HEK293T (cell line): ENCODE data around the gene CKM.

ENCODE experiments used
- CTCF ChIA-PET: fragments of 350-600 bp; formaldehyde crosslinking; extraction: SDS; loops from one replicate; lab custom pipeline; 2021; ENCODE audit warnings: antibody characterized with exemption, inconsistent platforms; lab: Yijun Ruan, JAX
- POLR2A ChIA-PET: fragments of 350-600 bp; formaldehyde crosslinking; extraction: SDS; loops from one replicate; lab custom pipeline; 2020; ENCODE audit warnings: antibody characterized with exemption, inconsistent platforms; lab: Yijun Ruan, JAX
- DNase-seq: peaks from one replicate; pipeline ENCODE4 v3.0.0; 2012; ENCODE audit warnings: mixed read lengths; ENCODE audit errors: extremely low spot score
- ARNT ChIP-seq: fragments of 450-650 bp; IDR thresholded peaks from 2 replicates; pipeline ENCODE4 v1.6.1; 2017; ENCODE audit warnings: mild to moderate bottlenecking
- BHLHE40 ChIP-seq: fragments of 450-650 bp; IDR thresholded peaks from 2 replicates; pipeline ENCODE4 v1.6.1; 2016; ENCODE audit warnings: mild to moderate bottlenecking, moderate library complexity, borderline replicate concordance
- CTBP1 ChIP-seq: fragments of 450-650 bp; IDR thresholded peaks from 2 replicates; pipeline ENCODE4 v1.6.1; 2016; ENCODE audit warnings: borderline replicate concordance
- ELF4 ChIP-seq: fragments of 450-650 bp; IDR thresholded peaks from 2 replicates; pipeline ENCODE4 v1.6.1; 2017; ENCODE audit warnings: antibody characterized with exemption
- FOXA1 ChIP-seq: fragments of 450-650 bp; IDR thresholded peaks from 2 replicates; pipeline ENCODE4 v1.6.1; 2016; ENCODE audit warnings: mild to moderate bottlenecking
- FOXK2 ChIP-seq: fragments of 450-650 bp; IDR thresholded peaks from 2 replicates; pipeline ENCODE4 v1.6.1; 2016; ENCODE audit warnings: mild to moderate bottlenecking
- FOXM1 ChIP-seq: fragments of 450-650 bp; IDR thresholded peaks from 2 replicates; pipeline ENCODE4 v1.6.1; 2017; ENCODE audit warnings: mild to moderate bottlenecking, borderline replicate concordance
- HDGF ChIP-seq: fragments of 450-650 bp; IDR thresholded peaks from 2 replicates; pipeline ENCODE4 v1.6.1; 2017; ENCODE audit warnings: antibody characterized with exemption, borderline replicate concordance
- L3MBTL2 ChIP-seq: fragments of 450-650 bp; conservative IDR thresholded peaks from 2 replicates; pipeline ENCODE4 v1.6.1; 2016; ENCODE audit warnings: mild to moderate bottlenecking
- LEF1 ChIP-seq: fragments of 450-650 bp; IDR thresholded peaks from 2 replicates; pipeline ENCODE4 v1.6.1; 2017; ENCODE audit warnings: mild to moderate bottlenecking, borderline replicate concordance
- NFRKB ChIP-seq: fragments of 450-650 bp; IDR thresholded peaks from 2 replicates; pipeline ENCODE4 v1.6.1; 2016; ENCODE audit warnings: mild to moderate bottlenecking, moderate library complexity
- SP1 ChIP-seq: fragments of 450-650 bp; IDR thresholded peaks from 2 replicates; pipeline ENCODE4 v1.6.1; 2017
- SUZ12 ChIP-seq: fragments of 450-650 bp; IDR thresholded peaks from 2 replicates; pipeline ENCODE4 v1.6.1; 2016; ENCODE audit warnings: mild to moderate bottlenecking
- TARDBP ChIP-seq: fragments of 450-650 bp; IDR thresholded peaks from 2 replicates; pipeline ENCODE4 v1.6.1; 2016
- ZNF384 ChIP-seq: fragments of 450-650 bp; IDR thresholded peaks from 2 replicates; pipeline ENCODE4 v1.6.1; 2016
- TF ChIP-seq, protein P1 (sequence below): fragments of 450-650 bp; IDR thresholded peaks from 2 replicates; pipeline ENCODE4 v1.6.1; 2016

CKM gene

DNA sequence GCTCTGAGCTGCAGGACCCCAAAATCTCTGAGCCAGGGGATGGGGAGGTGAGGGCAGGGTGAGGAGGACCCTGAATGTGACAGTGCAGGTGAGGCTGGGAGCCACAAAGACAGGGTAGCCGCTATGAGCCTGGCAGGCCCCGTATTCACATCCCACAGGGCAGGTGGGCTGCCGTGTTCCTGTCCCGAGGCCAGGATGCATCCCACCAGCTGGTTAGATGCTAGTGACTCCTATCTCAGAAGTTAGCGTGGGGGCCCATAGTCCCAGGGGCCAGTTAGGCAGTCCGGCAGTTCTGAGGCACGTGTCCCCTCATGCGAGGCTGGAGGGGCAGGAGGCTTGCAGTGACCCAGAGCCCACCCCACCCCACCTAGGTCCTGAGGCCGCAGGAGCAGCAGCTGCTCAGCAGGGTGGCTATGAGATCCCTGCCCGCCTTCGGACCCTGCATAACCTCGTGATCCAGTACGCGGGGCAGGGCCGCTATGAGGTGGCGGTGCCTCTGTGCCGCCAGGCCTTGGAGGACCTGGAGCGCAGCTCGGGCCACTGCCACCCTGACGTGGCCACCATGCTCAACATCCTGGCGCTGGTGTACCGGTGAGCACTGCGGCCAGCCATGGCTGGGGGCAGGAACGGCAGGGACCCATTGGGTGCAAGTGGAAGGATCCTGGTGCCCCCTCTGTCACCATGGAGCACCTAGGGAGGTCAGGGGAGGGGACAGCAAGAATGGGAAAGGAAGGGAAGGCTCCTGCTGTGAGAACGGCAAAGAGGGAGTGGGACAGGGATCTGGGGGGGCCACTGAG is 25.1 kb upstream of the CKM start:
- TF ChIP-seq, protein P1, sequence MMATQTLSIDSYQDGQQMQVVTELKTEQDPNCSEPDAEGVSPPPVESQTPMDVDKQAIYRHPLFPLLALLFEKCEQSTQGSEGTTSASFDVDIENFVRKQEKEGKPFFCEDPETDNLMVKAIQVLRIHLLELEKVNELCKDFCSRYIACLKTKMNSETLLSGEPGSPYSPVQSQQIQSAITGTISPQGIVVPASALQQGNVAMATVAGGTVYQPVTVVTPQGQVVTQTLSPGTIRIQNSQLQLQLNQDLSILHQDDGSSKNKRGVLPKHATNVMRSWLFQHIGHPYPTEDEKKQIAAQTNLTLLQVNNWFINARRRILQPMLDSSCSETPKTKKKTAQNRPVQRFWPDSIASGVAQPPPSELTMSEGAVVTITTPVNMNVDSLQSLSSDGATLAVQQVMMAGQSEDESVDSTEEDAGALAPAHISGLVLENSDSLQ = no peak
- TF ChIP-seq FOXM1 = no peak
- no peak for TF ChIP-seq FOXA1
- no peak for TF ChIP-seq SP1
- TF ChIP-seq TARDBP = no peak
- TF ChIP-seq NFRKB = no peak
- no peak for TF ChIP-seq L3MBTL2
- no peak for TF ChIP-seq ARNT
- TF ChIP-seq CTBP1 = no peak
- no peak for TF ChIP-seq ELF4
- no peak for DNase-seq
- POLR2A ChIA-PET = no interaction called here
- CTCF ChIA-PET = no interaction called here

DNA sequence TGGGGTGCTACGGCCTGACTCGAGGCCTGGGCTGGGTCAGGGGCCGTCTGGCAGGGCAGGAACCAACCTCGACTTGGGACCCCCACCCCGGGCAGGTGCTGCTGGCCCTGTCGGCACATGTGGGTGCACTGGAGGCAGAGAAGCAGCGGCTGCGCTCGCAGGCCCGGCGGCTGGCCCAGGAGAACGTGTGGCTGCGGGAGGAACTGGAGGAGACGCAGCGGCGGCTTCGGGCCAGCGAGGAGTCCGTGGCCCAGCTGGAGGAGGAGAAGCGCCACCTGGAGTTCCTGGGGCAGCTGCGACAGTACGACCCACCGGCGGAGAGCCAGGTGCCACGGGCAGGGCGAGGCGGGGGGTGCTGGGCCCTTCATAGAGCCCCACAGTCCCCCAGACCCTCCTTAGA is 23.8 kb upstream of the CKM start:
- no peak for TF ChIP-seq FOXM1
- TF ChIP-seq TARDBP = no peak
- TF ChIP-seq FOXK2 = no peak
- no peak for TF ChIP-seq HDGF
- TF ChIP-seq SP1 = no peak
- no peak for TF ChIP-seq NFRKB
- TF ChIP-seq, protein P1 = no peak
- no peak for TF ChIP-seq LEF1
- TF ChIP-seq FOXA1 = no peak
- TF ChIP-seq SUZ12 = no peak
- no peak for TF ChIP-seq ZNF384
- no peak for TF ChIP-seq ARNT
- TF ChIP-seq ELF4 = no peak
- TF ChIP-seq L3MBTL2 = no peak
- TF ChIP-seq CTBP1 = no peak
- no peak for TF ChIP-seq BHLHE40
- CTCF ChIA-PET = no interaction called here
- POLR2A ChIA-PET = no interaction called here
- no peak for DNase-seq

DNA sequence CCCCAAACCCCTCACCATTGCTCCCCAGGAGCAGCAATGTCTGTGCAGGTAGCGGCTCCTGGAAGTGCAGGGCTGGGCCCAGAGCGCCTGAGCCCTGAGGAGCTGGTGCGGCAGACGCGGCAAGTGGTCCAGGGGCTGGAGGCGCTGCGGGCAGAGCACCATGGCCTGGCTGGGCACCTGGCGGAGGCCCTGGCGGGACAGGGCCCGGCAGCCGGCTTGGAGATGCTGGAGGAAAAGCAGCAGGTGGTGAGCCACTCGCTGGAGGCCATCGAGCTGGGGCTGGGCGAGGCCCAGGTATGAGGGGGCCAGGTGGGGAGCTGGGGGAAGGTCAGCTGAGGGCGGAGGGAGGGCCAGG is 22.8 kb upstream of the CKM start:
- TF ChIP-seq ARNT = no peak
- TF ChIP-seq LEF1 = no peak
- no peak for TF ChIP-seq CTBP1
- TF ChIP-seq SP1 = no peak
- no peak for TF ChIP-seq FOXM1
- DNase-seq = no peak
- ChIA-PET CTCF (no interaction called here), POLR2A (interaction anchor here (0.9 to 1.1 kb wide), 2 partner anchors 8 to 168 kb away, joined by 3 read pairs; no protein-coding TSS in a partner anchor)

DNA sequence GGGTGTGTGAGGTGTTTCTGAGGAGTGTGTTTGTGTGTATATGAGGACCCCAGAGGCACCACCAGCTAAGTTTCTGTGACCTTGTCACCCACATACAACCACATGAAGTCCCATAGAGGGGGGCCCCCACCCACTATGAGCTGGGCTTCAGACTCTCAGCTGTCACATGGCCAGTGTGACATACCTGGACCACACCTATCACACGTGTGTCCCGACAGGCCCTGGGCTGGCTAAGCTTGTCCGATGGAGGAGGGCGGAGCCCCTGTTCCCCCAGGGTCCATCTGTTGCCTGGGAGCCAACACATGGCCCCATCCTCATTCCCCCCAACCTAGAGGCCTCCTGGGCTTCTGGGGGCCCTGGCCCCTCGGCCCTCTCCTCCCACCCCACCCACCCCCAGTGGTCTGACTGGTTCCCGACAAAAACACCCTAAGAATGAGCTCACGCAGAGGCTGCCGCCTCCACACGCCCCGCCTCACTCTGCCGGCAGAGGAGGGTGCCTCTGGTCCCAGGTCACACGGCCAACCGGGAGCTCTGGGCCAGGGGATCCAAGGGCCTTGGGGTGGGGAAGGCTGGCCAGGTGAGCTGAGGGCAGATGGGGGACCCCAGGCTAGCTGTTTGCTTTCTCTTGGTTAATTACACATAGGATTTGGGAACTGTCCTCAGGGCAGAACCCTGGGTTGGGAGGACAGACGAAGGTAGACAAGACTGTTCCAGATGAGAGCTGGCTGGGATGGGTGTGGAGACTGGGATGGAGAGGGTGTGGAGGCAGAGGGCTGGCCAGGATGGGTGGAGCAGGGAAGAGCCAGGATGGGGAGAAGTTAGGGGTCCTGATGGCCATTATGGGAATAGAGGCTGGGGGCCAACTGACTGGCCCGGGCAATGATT is 22.2 kb upstream of the CKM start:
- no peak for DNase-seq
- ChIA-PET POLR2A (interaction anchor here (0.6 to 1.1 kb wide), 3 partner anchors 9 to 167 kb away, joined by 3 read pairs; no protein-coding TSS in a partner anchor), CTCF (no interaction called here)
- TF ChIP-seq NFRKB (no peak), L3MBTL2 (no peak), TARDBP (no peak), LEF1 (no peak), ELF4 (no peak), HDGF (no peak), SP1 (no peak), FOXK2 (no peak), CTBP1 (no peak), FOXA1 (no peak), SUZ12 (no peak), BHLHE40 (no peak), ARNT (no peak), FOXM1 (no peak), ZNF384 (no peak)
- TF ChIP-seq, protein P1 = no peak

DNA sequence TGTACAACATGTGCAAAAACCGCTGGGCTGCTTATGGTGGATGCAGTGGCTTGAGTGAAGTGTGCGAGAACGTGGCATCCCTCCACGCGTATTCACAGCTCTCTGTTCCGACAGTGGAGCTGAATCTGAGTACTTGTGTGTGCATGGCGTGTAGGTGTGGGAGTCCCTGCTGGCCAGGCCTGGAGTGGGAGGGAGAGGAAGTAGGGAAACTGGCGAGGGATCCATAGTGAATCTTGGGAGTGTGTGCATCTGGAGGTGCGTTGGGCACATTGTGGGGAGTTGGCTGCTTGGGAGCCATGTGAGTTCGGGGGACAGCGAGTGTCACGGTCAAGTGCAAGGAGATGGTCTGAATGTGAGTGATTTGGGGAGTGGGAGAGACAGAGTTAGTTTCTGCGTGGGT is 20.2 kb upstream of the CKM start:
- POLR2A ChIA-PET = no interaction called here
- TF ChIP-seq TARDBP (no peak), ZNF384 (no peak), LEF1 (no peak), FOXA1 (no peak), BHLHE40 (no peak), NFRKB (no peak), ARNT (no peak), SP1 (no peak), FOXM1 (no peak), L3MBTL2 (no peak), HDGF (no peak), CTBP1 (no peak), FOXK2 (no peak)
- TF ChIP-seq, protein P1 = no peak
- CTCF ChIA-PET = no interaction called here
- no peak for DNase-seq
